ENCODE results near the gene ADK. TPM values are rescaled to one million over a fixed set of nuclear protein-coding genes. Genes with fewer than 3 reads are reported as not detected.
A peak's percentile ranks its signal among the peaks of the same experiment; 100 is the strongest.

Gene ADK
- total and polyA plus RNA-seq, 2 donors from 2014 or later, result 33.0 to 38.3 TPM

- no peak overlapping the region for H3K27ac ChIP-seq (ENCODE audit: low read depth in 2 of 2, low read length in 2 of 2)
- H3K4me1 ChIP-seq (ENCODE audit: control insufficient read depth in 2 of 3, insufficient read depth in 2 of 3, low read depth in 1 of 3, low read length in 3 of 3), result peaks cover 5 to 19% (median 7%) of the 10 kb centered on the region in 3 donors
- DNase-seq, result no peak
These were observed 436.3 kb downstream of the ADK start for GRCh38 chr10:74587109-74587854.

GRCh38 chr10:74589226-74589673 lies 438.2 kb downstream of the ADK start:
- Histone ChIP-seq H3K27me3 (ENCODE audit: control insufficient read depth, insufficient read depth, low read length) (no peaks in the 10 kb centered on the region), H3K9ac (ENCODE audit: low read length in 3 of 3) (no peak overlapping the region), H3K27ac (ENCODE audit: low read depth in 2 of 2, low read length in 2 of 2) (no peak overlapping the region), H3K9me3 (ENCODE audit: control insufficient read depth in 2 of 3, insufficient read depth in 1 of 3, low read length in 3 of 3) (no peaks in the 10 kb centered on the region), H3K4me1 (ENCODE audit: control insufficient read depth in 2 of 3, insufficient read depth in 2 of 3, low read depth in 1 of 3, low read length in 3 of 3) (peaks cover 5 to 19% (median 7%) of the 10 kb centered on the region in 3 donors), H3K36me3 (ENCODE audit: control insufficient read depth in 2 of 3, insufficient read depth in 3 of 3, low read length in 3 of 3) (no peaks in the 10 kb centered on the region), H3K4me3 (ENCODE audit: low read length in 3 of 3) (no peak overlapping the region)
- intact Hi-C loops (cut with DNase I), result no loop called here
- DNase-seq (peak; percentile 84 to 92 (median 89)), FAIRE-seq (no peak)
- TF ChIP-seq CTCF (IDR thresholded peaks at IDR 0.05; ENCODE audit: borderline replicate concordance, extremely low read depth, insufficient read depth), result no peak

More at GRCh38 chr10:74587109-74587854, 436.3 kb downstream of the ADK start:
- Histone ChIP-seq H3K27me3 (ENCODE audit: control insufficient read depth, insufficient read depth, low read length) (no peaks in the 10 kb centered on the region), H3K4me3 (ENCODE audit: low read length in 3 of 3) (no peak overlapping the region), H3K9me3 (ENCODE audit: control insufficient read depth in 2 of 3, insufficient read depth in 1 of 3, low read length in 3 of 3) (no peaks in the 10 kb centered on the region), H3K36me3 (ENCODE audit: control insufficient read depth in 2 of 3, insufficient read depth in 3 of 3, low read length in 3 of 3) (no peaks in the 10 kb centered on the region), H3K9ac (ENCODE audit: low read length in 3 of 3) (no peak overlapping the region)
- FAIRE-seq, result no peak
- no peak for TF ChIP-seq CTCF (IDR thresholded peaks at IDR 0.05; ENCODE audit: borderline replicate concordance, extremely low read depth, insufficient read depth)
- intact Hi-C loops (cut with DNase I), result no loop called here

GRCh38 chr10:74589851-74590250 lies 438.8 kb downstream of the ADK start:
- no peak overlapping the region for H3K27ac ChIP-seq (ENCODE audit: low read depth in 2 of 2, low read length in 2 of 2)
- peaks cover 5 to 19% (median 7%) of the 10 kb centered on the region in 3 donors for H3K4me1 ChIP-seq (ENCODE audit: control insufficient read depth in 2 of 3, insufficient read depth in 2 of 3, low read depth in 1 of 3, low read length in 3 of 3)
- no peaks in the 10 kb centered on the region for H3K9me3 ChIP-seq (ENCODE audit: control insufficient read depth in 2 of 3, insufficient read depth in 1 of 3, low read length in 3 of 3)
- no peak overlapping the region for H3K4me3 ChIP-seq (ENCODE audit: low read length in 3 of 3)
- FAIRE-seq (no peak), DNase-seq (no peak)
- intact Hi-C loops (cut with DNase I), result no loop called here
- H3K36me3 ChIP-seq (ENCODE audit: control insufficient read depth in 2 of 3, insufficient read depth in 3 of 3, low read length in 3 of 3), result no peaks in the 10 kb centered on the region
- H3K9ac ChIP-seq (ENCODE audit: low read length in 3 of 3), result no peak overlapping the region
- no peak for TF ChIP-seq CTCF (IDR thresholded peaks at IDR 0.05; ENCODE audit: borderline replicate concordance, extremely low read depth, insufficient read depth)
- H3K27me3 ChIP-seq (ENCODE audit: control insufficient read depth, insufficient read depth, low read length), result no peaks in the 10 kb centered on the region
